AML-193 (cell line): ENCODE data around the gene MGAT5.
"Not testable (repeated sequence)": the region's sequence is repeated elsewhere in the genome, so short reads cannot be mapped to it uniquely, and the experiment has no call there.

Source experiments
- DNase-seq, 2 experiments: peaks; one replicate each; lab custom pipeline; 2025; lab: John Stamatoyannopoulos, UW

The MGAT5 gene

DNA sequence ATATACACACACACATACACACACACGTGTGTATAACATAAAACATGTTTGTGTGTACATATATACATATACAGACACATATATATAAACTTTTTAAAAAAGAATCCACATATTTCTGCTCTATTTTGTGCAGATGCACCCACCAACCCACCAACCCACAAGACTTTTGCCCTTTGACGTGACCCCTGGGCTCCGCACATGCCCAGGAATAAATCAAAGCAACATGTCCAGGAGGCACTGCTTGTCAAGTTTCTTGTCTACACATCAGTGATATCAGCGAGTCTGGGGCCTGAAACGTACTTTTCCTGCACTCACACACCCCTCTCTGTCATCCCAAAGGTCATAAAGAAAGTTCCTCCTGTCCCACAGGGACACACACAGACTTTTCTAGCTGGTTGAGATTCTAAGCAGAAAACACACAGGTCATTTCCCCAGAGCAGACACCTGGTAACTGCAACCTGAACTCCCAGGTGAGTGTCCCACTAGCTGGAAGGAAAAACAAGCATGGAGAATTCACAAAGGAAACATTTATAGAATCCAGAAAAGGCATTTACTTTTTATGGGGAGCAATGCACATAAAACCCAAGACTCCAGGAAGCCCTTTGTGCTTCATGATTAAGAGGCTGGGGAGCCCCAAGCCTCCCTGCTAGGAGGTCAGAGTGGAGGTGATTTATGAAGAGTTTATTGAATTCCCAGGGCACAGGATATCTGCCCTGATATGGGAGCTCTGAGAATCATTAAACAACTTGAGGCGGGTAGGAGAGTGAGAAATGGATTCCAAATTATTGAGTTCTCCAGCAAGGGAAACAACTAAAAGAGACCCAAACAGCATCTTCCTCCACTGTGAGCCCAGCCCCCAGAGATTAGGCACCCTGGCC, 211.6 kb downstream of the MGAT5 start:
- DNase-seq = no peak

DNA sequence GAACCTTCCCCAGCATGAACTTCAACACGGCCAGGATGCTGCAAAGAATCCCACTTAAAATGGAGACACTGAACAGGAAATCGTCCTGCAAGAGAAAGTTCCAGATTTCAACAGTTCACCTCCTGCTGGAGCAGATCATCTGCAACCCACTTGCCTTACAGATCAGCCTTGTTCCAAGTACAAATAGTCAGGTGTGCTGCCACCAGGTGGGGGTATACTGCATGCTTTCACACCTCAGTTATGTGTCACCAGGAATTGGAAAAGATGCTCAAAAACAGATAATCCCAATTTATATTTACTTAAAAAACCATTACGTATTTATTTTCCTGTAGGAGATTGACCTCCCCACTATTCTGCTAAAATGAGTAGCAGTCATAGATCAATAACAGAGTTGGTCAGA, 212.3 kb downstream of the MGAT5 start:
- no peak for DNase-seq

DNA sequence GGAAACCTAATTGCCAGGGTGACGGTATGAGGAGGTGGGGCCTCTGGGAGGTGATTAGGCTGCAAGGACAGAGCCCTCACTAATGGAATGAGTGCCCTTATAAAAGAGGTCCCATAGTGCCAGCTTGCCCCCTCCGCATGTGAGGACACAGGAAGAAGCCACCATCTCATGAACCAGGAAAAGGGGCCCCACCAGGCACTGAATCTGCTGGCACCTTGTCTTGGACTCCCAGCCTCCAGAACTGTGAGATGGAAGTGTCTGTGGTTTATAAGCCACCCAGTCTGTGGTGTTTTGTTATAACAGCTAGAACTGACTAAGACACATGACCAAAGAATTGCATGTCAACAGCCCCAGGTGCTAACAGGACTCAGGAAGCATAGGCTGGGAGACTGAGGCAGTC, 214.3 kb downstream of the MGAT5 start:
- DNase-seq = no peak

DNA sequence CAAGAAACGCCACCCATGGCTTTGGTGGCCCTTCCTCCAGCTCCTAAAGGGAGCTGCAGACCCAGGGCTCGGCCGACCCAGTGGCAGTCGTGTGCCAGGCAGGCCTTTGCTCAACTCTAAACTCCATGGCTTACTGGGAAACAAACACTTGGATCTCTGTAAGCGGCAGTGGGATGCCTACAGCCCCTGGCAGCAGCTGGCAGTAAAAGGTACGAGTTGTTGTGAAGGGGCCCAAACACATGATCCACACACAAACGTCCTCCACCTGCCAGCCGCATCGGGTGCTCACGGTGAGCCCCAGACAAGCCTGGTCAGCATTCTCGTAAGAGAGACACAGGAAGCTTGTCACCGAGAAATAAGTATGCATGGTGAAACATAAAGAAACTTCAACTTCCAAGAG, 214.9 kb downstream of the MGAT5 start:
- DNase-seq = no peak

DNA sequence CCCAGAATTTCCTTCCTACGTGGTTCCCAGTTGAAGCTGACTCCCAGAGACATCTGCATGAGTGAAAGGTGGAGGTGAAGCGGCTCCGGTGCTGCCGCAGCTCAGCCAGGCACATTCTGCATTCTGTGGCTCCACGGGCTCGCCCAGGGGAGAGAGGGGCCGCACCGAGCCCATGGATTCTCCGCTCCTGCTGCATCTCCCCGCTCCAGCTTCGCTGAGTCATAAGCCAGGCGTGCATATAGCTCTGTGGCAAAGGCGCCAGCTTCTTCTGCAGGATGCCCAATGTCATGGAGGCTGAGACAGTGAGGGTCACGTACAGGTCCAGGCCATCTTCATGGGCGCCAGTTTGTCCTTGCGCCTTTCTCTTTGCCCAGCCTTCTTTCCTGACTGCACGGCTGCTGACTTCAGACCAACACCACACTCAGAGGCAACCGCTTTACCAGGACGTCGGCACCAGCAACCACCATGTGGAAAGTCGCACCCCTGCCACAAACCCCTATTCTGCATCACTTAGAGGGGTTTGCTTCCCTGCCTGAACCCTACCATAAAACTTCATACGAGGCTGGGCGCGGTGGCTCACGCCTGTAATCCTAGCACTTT, 215.7 kb downstream of the MGAT5 start:
- DNase-seq = no peak

DNA sequence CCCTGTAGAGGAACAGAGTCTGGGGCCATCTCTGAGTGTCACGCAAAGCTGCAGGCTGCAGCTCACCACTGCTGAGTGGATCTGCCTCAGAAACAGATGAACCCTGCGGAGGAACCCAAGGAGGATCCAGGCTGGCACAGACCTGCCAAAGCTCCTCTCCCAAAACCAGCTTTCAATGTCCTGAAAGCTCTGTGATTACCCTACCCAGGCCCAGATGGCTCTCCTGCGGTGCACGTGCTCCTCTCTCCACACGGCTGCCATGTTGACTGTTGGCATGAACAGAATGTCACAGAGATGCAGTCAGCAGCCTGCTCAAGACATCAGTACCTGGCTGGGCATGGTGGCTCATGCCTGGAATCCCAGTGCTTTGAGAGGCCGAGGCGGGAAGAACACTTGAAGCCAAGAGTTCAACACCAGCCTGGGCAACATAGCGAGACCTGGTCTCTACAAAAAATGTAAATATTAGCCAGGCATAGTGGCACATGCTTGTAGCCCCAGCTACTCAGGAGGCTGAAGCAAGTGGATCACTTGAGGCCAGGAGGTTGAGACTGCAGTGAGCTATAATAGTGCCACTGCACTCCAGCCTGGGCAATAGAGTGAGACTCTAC, 216.8 kb downstream of the MGAT5 start:
- no peak for DNase-seq

DNA sequence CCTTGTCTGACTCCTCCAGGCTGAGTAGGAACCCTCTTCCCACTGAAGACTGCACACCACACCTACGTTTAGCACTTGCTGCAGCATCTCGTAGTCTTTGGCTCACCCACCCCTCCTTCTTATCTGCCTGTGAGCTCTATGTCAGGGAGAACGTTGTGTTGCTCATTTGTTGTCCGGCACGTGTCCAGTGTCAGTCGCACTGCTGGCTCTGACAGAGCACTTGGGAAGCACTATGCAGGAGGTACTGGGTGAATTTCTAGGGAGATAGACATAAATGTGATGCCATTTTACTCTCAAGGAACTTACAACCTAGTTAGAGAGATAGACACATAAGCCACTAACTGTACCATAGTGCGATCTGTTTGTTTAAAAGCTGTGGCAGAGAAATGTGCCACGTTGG, 223.1 kb downstream of the MGAT5 start:
- not testable (repeated sequence) for DNase-seq

DNA sequence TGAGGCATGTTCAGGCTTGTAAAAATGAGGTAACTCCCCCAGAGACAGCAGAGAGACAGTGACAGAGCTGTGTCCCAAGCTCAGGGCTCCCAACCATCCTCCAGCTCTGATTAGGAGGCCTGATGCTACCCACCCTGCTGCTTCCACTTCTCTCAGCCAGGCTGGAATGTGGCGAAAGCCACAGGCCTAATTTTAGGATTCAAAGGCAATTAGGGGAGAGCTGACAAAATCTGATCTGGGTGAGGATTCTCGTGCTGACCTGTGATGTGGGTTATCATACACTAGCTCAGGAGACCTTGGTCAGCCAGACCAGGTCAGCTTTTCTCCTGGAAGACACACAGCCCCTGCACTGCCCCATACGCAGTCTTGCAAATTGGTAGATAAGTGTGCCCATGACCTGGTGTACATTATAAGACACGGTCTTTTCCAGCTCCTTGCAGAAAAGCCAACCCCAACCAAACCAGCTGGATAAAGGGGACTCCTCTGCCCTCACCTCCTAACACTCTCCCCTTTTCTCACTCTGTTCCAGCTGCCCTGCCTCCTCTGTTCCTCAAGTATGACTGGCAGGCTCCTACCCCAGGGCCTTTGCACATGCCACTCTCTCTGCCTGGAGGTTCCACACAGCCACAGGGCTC, 225.9 kb downstream of the MGAT5 start:
- no peak for DNase-seq

DNA sequence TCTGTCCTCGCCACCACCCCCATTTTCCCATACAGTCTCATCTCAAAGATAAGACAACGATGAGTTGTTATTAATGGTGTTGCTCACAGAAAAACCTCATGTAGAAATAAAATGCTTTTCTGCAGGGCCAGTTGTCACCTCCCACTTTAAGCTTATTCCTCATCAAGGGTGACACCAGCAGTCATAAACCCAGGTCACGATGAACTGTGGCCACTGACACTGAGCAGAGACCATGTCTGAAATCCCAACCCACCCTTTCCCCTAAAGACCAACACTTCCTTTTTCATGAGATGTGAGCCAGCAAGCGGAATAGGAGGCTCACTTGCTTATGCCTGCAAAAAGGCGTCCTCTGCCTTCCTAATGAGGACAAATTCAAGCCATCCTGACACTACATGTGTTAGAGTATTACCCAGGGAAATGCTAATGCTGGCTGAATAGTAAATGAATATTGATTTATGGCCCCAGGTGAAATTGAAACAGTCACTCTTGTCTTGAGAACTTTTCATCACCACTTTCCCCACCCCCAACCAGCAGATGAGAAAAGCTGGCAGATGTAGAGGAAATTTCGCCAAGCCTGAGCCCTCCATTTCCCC, 228.4 kb downstream of the MGAT5 start:
- no peak for DNase-seq

DNA sequence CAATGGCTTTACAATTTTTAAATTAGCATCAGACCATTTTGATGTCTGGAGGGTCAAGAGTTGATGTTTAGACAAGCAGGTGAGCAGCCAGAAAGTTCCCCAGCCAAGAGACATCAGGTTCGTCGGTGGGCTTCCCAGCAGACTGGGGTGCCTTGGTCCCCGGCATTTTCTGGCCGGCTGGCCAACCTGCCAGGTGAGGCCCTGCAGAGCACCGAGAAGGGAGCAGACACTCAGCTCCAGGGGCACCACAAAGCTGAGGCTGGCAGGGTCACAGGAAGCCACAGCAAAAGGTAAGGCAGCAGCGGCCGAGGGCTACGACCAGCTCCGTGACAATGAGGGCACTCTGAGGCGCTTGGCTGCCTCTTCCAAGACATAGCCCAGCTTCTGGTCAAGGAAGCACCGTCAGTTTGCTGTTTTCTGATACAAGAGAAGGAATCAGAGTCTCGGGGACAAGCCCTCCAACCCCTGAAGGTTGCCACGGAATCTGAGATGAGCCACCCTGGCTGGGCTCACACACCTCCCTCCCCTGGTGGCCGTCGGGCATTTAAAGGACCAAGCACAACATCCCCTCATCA, 229.0 kb downstream of the MGAT5 start:
- no peak for DNase-seq

DNA sequence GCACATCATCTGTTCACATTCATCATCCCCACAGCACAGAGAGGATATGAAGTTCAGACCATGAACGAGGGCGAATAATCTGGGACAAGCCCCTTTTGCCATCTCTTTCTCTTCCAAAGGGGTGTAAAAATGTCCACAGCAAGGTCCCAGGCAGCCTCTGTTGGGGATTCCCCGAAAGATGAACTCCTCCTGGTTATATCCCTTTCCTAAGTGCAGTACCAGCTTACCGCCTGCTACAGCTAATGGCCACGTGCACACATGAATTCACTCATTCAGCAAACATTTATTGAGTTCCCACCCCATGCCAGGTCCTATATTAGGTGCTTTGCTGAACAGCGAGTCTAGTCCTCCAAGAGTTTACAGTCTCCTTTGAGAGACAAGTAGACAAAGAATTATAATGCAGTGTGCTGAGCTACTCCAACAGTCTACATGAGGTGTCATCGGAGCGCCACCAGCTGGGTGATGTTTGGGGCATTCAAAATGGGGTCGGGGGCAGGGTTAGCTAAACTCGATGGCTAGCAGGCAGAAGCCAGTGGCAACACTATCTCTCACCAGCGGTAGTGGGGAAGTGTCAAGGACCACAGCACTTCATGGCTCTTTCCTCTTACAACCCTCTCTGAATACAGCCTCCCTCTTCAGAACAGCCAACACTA, 236.0 kb downstream of the MGAT5 start:
- DNase-seq = no peak

DNA sequence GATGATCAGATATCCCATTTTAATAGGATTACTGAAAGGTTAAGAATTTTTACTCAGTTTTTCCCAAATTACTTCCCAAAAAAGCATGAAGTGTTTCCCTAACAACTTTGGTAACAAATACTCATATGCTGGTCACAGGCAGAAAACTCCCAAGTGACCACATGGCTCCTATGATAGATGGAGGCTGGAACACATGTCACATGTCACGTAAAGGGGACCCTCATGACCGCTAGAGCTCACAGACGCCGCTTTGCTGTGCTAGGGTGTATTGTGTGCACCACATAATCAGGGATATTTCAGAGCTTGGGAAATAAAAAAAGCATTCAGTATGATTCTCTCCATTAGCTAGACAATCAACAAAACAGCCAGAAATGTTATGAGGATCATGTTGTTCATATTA, 236.7 kb downstream of the MGAT5 start:
- DNase-seq = no peak

DNA sequence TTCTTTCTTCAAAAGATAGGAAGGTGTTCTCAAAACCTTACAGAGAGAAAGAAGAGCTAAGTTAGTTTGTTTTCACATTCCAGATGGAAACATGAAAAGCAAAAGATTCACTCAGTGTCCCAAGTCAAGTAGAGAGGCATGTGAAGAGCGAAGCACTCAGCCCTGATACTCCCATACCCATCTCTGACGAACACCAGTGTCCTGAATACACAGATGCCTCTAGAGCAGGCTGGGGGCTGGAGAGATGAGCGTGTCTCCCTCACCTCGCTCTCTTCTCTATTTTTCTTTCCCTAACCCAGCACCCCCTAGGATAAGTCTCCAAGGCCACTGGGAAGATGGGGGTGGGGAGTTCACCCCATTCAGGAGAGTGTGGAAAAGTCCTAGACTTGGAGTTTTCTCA, 237.2 kb downstream of the MGAT5 start:
- DNase-seq = no peak

DNA sequence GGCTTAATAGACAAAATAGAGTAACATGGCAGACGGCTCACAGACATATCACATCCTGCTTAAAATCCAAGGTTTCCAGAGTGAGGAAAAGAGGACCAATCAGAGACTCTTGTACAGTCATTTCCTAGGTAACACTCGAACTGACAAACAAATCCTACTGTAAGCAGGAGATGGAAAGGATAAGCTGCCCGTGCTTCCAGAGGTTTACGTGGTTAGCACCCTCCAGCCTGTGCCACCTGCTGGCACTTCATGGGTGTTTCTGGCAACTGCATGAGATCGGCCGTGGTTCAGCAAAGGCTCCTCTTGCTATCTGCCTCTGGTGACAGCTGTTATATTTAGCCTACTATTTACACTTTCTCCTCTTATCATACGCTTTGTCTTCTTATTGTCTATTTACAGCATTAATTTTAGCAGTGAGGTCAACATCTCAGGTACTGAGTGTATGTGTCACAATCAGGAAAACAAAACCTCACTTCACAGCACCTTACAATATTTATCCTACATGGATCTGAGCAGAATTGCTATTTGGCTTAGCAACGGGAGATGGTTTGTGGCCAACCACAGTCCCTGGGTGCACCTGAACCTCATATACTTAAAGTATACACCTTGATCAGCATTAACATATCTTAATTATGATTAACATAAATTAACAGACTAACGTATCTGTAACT, 238.0 kb downstream of the MGAT5 start:
- DNase-seq = no peak

DNA sequence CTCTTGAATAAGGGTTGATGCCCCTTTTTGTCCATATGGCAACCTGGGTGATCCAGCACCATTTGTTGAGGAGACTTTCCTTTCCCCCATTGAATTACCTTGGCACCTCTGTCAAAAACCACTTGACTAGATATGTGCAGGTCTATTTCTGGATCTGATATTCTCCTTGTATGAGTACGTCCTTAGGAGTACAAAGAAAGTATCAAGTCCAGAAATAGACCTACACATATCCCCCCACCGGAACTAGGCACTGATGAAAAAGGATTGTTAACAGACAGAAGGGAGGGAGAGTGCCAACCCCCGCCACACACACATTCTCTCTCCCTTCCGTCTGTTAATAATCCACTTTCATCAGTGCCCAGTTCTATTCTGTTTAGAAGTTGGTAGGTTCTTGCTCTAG, 239.9 kb downstream of the MGAT5 start:
- DNase-seq = no peak

DNA sequence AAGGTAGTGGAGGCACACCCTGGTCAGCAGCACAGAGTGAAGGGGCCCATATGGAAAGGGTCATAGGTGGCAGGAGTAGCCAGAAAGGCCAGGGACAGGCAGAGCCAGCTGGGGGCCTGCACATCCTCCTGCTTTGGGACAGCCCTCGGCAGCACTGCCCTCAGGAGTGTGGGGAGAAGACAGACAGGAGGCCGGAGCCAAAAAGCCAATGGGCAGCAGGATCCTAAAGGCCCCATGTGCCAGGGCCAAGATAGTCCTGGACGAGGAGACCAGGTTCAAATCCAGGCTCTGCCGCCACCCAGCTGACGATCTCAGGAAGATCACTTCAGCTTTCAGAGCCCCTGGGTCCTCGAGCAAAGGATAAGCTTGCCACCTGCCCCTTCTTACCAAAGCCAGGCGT, 244.8 kb downstream of the MGAT5 start:
- DNase-seq = no peak

DNA sequence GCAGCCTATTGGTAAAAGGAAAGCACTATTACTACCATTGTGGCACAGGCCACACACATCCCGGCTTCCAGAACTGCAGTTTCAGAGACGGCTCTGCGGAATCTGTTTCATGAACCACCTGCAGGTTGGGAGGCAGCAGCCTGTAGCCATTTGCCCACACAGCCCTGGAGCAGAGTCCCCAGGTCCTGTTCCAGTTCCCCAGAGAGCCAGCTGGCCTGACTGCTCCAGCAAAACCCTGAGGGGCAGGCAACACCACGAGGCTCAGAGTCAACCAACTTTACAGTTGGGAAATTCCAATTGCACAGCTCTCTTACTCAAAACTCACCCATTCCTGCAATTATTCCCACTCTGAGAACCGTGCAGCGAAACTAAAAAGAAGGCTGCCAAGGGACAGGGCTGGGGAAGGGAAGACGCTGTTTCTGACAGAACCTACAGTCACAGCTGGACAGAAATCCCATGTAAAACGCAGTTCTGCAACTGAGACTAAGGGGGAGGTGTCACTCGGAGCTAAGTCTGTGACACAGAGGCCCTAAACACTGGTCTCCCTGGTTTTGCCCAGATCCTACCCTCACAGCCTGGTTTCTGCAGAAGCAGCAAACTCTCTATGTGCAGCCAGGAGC, 245.5 kb downstream of the MGAT5 start:
- no peak for DNase-seq

DNA sequence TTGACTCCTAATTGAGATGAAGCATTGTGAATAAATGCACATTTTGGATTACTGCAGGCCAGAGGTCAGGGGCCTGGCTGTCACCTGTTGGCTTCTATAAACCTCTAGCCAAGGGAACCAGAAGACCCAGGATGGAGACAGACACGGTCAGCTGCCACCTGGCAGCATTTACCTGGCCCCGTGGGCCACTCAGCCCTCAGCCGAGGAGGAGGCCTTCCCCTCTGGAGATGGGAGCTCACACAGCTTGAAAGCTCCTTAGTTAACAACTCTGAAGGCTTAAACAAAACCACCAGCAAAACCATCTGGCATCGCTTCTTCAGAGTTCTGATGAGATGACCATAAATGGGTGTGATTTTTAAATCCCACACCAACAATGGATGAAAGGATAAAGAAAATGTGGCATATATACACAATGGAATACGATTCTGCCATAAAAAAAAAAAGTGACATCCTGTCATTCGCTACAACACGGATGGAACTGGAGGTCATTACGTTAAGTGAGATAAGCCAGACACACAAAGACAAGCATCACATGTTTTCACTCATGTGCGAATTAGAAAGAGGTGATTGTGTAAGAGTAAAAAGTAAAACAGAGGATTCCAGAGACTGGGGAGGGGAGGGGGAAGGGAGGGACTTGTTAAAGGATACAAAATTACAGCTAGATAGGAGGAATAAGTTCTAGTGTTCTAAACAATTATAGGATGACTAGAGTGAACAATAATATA, 246.5 kb downstream of the MGAT5 start:
- DNase-seq = no peak

DNA sequence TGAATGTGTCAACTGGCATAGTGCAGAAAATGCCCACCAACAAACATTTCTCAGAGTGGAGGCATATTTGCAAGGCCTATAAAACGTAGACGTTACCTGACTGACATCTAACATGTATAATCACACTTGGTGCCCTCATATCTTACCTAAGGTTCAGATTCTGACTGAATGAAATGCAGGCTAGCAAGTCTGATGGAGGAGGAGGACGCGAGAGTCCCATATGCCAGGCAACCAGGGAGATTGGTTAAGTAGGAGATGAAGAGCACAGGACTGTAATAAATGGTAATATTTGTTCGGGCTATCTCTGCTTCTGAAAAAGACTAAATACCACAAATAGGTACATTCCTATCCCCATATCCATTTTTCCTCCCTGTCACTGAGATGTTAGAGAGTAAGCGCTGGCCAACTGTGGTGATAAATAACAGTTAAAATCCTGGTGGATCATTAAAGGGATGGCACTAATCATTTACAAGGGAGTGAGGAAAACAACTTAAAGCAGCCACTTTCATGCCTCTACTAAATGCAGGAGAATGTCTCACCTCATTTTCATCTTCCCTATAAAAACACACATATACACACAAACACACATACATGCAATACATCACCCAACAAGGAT, 247.7 kb downstream of the MGAT5 start:
- no peak for DNase-seq
